Measurements from ENCODE around the gene TMEM95.

The TMEM95 gene

DNA sequence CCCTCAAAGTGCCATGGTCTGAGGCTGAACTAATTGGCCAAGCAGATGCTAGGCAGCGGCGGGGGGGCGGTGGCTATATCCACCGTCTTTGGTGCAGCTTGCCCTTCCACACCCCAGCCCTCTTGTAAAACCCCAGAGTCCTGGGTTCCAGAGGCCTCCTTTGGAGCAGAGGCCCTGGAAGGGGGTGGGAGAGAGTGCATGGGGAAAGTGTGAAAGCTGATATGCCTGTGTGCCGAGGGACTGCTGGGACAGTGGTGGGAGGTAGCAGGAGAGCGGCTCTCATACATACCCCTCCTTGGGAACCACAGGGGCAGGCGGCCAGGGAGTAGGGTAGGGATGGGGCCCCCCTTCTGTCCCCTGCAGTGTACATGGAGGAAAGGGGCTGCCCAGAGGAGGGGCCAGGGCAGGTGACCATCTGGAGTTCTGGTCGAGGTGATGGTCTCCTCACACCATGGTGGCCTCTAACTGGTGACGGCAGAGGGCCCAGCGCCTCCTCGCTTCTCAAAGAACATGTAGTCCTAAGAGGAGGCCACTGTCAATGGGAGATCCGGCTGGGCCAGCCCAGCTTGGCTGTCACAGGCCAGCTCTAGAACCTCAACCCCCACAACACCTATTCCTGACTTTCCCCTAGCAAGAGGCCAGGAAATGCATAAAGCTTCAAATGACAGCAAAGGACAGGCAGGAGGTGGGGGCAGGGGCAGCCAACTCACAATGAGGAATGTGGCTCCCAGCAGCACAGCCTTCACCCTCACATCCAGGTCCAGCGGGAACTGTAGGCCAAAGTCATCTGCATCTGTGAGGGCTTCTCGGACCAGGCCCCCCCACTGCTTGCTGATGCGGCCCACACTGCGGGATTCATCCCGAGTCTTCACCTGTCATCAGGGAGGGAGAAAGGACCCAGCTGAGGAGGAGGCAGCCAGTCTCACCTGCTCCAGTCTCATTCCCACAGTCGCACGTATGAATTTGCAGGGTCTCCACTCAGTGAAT is 35.3 kb downstream of the TMEM95 start:
- DNase-seq (ENCODE audit: low read depth): no peak
- no peak overlapping the region for H3K4me3 ChIP-seq (ENCODE audit: low read length)
- TF ChIP-seq, protein P1, sequence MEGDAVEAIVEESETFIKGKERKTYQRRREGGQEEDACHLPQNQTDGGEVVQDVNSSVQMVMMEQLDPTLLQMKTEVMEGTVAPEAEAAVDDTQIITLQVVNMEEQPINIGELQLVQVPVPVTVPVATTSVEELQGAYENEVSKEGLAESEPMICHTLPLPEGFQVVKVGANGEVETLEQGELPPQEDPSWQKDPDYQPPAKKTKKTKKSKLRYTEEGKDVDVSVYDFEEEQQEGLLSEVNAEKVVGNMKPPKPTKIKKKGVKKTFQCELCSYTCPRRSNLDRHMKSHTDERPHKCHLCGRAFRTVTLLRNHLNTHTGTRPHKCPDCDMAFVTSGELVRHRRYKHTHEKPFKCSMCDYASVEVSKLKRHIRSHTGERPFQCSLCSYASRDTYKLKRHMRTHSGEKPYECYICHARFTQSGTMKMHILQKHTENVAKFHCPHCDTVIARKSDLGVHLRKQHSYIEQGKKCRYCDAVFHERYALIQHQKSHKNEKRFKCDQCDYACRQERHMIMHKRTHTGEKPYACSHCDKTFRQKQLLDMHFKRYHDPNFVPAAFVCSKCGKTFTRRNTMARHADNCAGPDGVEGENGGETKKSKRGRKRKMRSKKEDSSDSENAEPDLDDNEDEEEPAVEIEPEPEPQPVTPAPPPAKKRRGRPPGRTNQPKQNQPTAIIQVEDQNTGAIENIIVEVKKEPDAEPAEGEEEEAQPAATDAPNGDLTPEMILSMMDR (conservative IDR thresholded peaks at IDR 0.05; ENCODE audit: low read length): no peak

DNA sequence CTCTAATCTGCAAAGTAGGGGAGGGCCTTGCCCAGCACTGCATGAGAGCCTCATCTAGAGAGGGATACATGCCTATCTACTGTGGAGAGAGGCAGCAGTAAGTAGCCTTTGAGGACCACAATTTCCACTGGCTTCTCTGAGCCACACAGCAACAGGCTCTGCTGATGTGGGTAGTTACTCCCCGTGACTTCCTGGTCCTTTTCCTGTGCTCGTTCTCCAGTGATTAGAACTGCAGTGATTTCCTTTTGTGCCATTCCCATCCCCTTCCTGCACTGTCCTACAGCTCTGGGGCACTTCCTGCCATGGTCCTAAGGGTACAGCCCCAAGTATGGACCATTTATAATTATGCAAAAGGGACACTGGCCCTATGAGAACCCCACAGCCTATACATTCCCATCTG is 36.4 kb downstream of the TMEM95 start:
- TF ChIP-seq, protein P1 (conservative IDR thresholded peaks at IDR 0.05; ENCODE audit: low read length): no peak
- H3K4me3 ChIP-seq (ENCODE audit: low read length): no peak overlapping the region
- no peak for DNase-seq (ENCODE audit: low read depth)

DNA sequence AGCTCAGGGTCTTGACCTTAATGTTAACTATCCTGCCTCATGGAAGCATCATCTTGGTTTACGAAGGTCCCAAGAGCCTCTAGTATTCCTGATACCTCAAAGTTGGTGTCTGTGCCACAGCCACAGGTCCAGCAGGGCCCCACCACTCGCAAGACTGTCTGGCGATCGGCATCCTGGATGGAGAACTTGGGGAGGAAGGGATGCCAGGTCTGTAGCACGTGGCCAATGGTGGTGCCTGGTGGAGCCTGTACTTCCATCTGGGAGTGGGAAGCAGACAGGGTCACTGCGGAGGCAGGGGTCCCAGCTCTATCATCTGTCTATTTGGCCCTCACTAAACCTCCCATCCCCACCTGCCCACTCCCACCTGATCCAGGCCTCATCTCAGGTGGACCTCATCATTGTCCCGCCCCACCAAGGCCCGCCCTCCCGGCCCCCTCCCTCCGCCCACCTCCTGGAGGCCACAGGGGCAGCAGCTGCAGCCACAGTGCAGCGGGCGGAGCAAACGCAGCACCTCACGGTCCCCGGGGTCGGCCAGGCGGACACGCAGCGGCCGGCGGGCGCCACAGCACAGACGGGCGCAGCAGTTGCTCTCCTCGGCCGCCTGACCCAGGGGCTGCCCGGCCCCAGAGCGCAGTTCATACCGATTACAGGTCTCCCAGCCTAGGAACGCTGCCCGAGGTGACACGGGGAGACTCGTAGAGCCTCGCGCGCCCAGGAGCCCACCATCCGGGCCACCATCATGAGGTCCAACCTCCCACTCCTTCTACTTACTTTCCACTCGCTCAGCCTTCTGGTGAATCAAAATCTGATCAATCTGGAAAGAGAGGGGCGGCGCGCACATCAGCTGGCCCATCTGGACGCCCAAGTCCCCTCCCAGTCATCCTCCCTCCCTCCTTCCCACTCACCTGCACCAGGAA is 38.0 kb downstream of the TMEM95 start:
- TF ChIP-seq, protein P1 (conservative IDR thresholded peaks at IDR 0.05; ENCODE audit: low read length): no peak
- DNase-seq (ENCODE audit: low read depth): no peak

DNA sequence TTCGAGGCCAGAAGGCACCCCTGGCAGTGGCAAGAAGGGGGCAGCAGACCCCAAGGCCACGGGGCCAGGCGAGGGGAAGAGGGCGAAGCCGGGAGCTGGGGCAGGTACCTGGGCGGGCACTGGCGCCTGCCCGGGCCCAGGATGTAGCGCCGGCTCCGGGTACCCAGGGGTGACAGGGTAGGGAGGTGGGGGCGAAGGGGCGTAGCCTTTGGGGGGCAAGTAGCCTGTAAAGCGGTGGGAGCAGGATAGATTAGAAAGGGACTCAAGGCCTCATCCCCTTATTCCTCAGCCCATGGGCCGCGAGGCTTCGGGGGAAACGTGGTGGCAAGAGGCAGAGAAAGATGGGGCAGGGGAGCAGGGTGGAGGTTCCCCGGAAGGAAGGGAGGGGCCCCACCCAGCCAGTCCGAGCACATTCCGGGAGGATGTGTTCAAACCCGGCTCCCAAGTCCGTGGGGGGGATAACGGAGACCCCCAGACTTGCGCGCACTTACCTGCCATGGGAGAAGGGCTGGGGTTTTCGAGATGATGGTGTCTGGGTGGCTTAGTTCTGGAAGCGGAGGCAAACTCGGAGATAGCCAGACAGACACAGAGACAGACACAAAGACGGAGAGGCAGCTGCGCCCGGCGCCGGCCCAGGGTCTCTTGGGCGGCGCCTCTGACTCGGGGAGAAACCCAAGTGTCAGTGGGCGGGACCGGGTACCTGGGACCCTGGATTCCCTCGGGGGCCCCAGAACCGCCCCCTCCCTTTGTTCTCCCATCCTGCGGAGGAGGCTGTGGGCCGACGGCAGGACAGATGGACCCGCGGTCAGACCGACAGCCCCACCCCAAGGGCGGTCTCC is 38.9 kb downstream of the TMEM95 start:
- peak overlapping the region; percentile 84 for H3K4me3 ChIP-seq (ENCODE audit: low read length)
- TF ChIP-seq, protein P1 (conservative IDR thresholded peaks at IDR 0.05; ENCODE audit: low read length): no peak
- no peak for DNase-seq (ENCODE audit: low read depth)

More for the DNA sequence above, 38.0 kb downstream of the TMEM95 start:
- peak overlapping the region; percentile 84 for H3K4me3 ChIP-seq (ENCODE audit: low read length)

DNA sequence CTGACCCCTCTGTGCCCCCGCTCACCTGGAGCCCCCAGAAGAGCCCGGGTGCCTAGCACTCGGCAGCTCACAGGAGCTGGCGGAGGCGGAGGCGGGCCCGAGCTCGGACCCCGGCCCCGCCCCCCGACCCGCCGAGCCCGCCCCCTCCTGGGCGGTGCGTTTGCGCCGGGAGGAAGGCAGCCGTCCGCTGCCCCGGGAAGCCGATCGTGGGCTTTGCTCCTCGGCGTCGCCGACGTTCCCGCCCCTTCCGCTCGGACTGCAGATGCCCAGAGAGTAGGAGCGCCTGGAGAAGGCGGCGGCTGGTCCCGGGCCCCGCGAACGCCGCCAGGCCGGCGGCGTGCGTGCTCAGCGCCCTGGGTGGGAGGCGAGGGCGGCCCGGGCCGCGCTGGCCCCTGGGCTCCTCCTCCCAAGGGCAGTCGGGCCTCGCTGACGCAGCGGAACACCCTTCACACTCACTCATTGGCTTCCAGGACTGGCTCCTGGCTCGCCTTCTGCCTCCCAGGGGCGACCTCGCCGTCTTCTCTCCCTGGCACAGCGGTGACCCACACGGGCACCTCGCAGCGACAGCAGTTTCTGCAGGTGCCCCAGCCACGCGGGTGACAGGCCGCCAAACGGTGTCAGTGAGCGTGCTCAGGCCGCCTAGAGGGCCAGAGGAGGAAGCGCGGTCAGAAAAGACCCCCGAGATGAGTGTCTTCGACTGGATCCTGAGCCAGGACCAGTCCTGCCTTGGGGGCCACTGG is 39.7 kb downstream of the TMEM95 start, which contains the start of gene PLSCR3:
PLSCR3 (minus strand) TSS at position 74 of the 740 bp plus-strand sequence. CDS start 415 bp downstream, outside the sequence.
- TF ChIP-seq, protein P1 (conservative IDR thresholded peaks at IDR 0.05; ENCODE audit: low read length): peak; percentile 42
- DNase-seq (ENCODE audit: low read depth): peak; percentile 82
- H3K4me3 ChIP-seq (ENCODE audit: low read length): peak within 1 kb of the TSS; percentile 84

DNA sequence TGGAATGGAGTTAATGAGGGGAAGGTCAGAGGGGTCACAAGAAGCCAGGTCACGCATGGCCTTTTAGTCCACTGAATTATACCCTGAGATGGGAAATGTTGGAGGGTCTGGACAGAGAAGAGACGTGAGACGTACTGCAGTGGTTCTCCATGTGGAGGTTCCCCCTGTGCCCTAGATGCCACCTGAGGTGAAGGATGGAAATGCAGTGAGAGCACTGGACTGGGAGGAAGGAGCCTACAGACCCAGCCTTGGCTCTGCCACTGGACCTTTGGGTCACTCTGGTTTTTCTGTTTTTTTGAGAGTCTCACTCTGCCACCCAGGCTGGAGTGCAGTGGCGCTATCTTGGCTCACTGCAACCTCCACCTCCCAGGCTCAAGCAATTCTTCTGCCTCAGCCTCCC is 41.2 kb downstream of the TMEM95 start:
- TF ChIP-seq, protein P1 (conservative IDR thresholded peaks at IDR 0.05; ENCODE audit: low read length): no peak
- no peak for DNase-seq (ENCODE audit: low read depth)
- no peak overlapping the region for H3K4me3 ChIP-seq (ENCODE audit: low read length)
